HK-2 (cell line): ENCODE data around the gene HMOX2.

Experiments
- DNase-seq: peaks from one replicate; pipeline ENCODE4 v3.0.0-alpha.2; 2018; ENCODE audit not compliant: unreplicated experiment

HMOX2 gene

GRCh38 chr16:4475880-4476788, at the start of gene HMOX2:
HMOX2 (plus strand) TSS chr16:4476398; CDS start chr16:4505525, 29,127 bp downstream.
- DNase-seq: peak; percentile 91

GRCh38 chr16:4426722-4427372, 49.4 kb upstream of the HMOX2 start:
- no peak for DNase-seq

GRCh38 chr16:4428500-4428899, 47.7 kb upstream of the HMOX2 start:
- no peak for DNase-seq

GRCh38 chr16:4431023-4431422, 45.2 kb upstream of the HMOX2 start:
- DNase-seq: no peak

GRCh38 chr16:4433228-4433627, 43.0 kb upstream of the HMOX2 start:
- DNase-seq: no peak

GRCh38 chr16:4433914-4434787, 42.0 kb upstream of the HMOX2 start:
- no peak for DNase-seq

GRCh38 chr16:4435337-4436067, 40.7 kb upstream of the HMOX2 start:
- DNase-seq: no peak

- DNase-seq: no peak
Observed at GRCh38 chr16:4437366-4437765, 38.8 kb upstream of the HMOX2 start.

GRCh38 chr16:4442371-4442770, 33.8 kb upstream of the HMOX2 start:
- no peak for DNase-seq

GRCh38 chr16:4443271-4443670, 32.9 kb upstream of the HMOX2 start:
- DNase-seq: no peak

- no peak for DNase-seq
Observed at GRCh38 chr16:4443986-4444385, 32.2 kb upstream of the HMOX2 start.

GRCh38 chr16:4450430-4450829, 25.8 kb upstream of the HMOX2 start:
- no peak for DNase-seq

GRCh38 chr16:4450931-4451519, 25.2 kb upstream of the HMOX2 start:
- no peak for DNase-seq

GRCh38 chr16:4452674-4453073, 23.5 kb upstream of the HMOX2 start:
- DNase-seq: no peak

GRCh38 chr16:4454623-4455022, 21.6 kb upstream of the HMOX2 start:
- DNase-seq: no peak

- no peak for DNase-seq
Observed at GRCh38 chr16:4455081-4455480, 21.1 kb upstream of the HMOX2 start.

- no peak for DNase-seq
Observed at GRCh38 chr16:4455951-4456350, 20.2 kb upstream of the HMOX2 start.

- DNase-seq: no peak
Observed at GRCh38 chr16:4460936-4461249, 15.3 kb upstream of the HMOX2 start.

GRCh38 chr16:4461250-4462085, 14.7 kb upstream of the HMOX2 start:
- DNase-seq: no peak

GRCh38 chr16:4463522-4464163, 12.6 kb upstream of the HMOX2 start:
- no peak for DNase-seq
